ENCODE results near the gene TBC1D4. TPM values are rescaled to one million over a fixed set of nuclear protein-coding genes. Genes with fewer than 3 reads are reported as not detected.

TBC1D4 gene
- total RNA-seq, 4 donors from 2014 or later: 38.2 to 56.9 (median 43.9) TPM

- TF ChIP-seq CTCF (IDR thresholded peaks at IDR 0.05; ENCODE audit: low read depth): no peak
Measured at GRCh38 chr13:75513271-75513670, 31.3 kb upstream of the TBC1D4 start.

- no peak for TF ChIP-seq CTCF (IDR thresholded peaks at IDR 0.05; ENCODE audit: low read depth)
Measured at GRCh38 chr13:75512253-75512652, 30.3 kb upstream of the TBC1D4 start.

- TF ChIP-seq CTCF (IDR thresholded peaks at IDR 0.05; ENCODE audit: low read depth): no peak
Measured at GRCh38 chr13:75511051-75511625, 29.2 kb upstream of the TBC1D4 start.

GRCh38 chr13:75508002-75508548, 26.1 kb upstream of the TBC1D4 start:
- TF ChIP-seq CTCF (IDR thresholded peaks at IDR 0.05; ENCODE audit: low read depth): no peak

- no peak for TF ChIP-seq CTCF (IDR thresholded peaks at IDR 0.05; ENCODE audit: low read depth)
Measured at GRCh38 chr13:75507027-75508001, 25.3 kb upstream of the TBC1D4 start.

GRCh38 chr13:75506018-75506417, 24.0 kb upstream of the TBC1D4 start:
- no peak for TF ChIP-seq CTCF (IDR thresholded peaks at IDR 0.05; ENCODE audit: low read depth)

- no peak for TF ChIP-seq CTCF (IDR thresholded peaks at IDR 0.05; ENCODE audit: low read depth)
Measured at GRCh38 chr13:75505327-75505726, 23.4 kb upstream of the TBC1D4 start.

All from subcutaneous adipose tissue (tissue), 4 donors.